HepG2 (cell line): Measurements from ENCODE around the gene ZFPM1. TPM values are rescaled to one million over a fixed set of nuclear protein-coding genes. Genes with fewer than 3 reads are reported as not detected.

Experiments used
- ATF2 ChIP-seq: sonication (generic); formaldehyde crosslinking; IDR thresholded peaks from 2 replicates; pipeline ENCODE4 v1.4.0; 2020; ENCODE audit warnings: missing genetic modification reagents
- FLYWCH1 ChIP-seq: sonication (generic); formaldehyde crosslinking; IDR thresholded peaks from 2 replicates; pipeline ENCODE4 v1.8.1; 2023; ENCODE audit warnings: mild to moderate bottlenecking, missing genetic modification reagents
- IRF9 ChIP-seq: sonication (generic); formaldehyde crosslinking; IDR thresholded peaks from 2 replicates; pipeline ENCODE4 v1.8.0; 2022; ENCODE audit warnings: missing genetic modification reagents, mild to moderate bottlenecking, borderline replicate concordance
- NFYB ChIP-seq: sonication (generic); formaldehyde crosslinking; IDR thresholded peaks from 2 replicates; pipeline ENCODE4 v1.4.0; 2020; ENCODE audit warnings: missing genetic modification reagents
- PHF20 ChIP-seq: sonication (generic); formaldehyde crosslinking; IDR thresholded peaks from 2 replicates; pipeline ENCODE4 v1.5.0; 2020; ENCODE audit warnings: mild to moderate bottlenecking, missing genetic modification reagents
- ZNF225 ChIP-seq: sonication (generic); formaldehyde crosslinking; IDR thresholded peaks from 2 replicates; pipeline ENCODE4 v1.4.0; 2020; ENCODE audit warnings: mild to moderate bottlenecking, missing genetic modification reagents
- ZNF335 ChIP-seq: sonication (generic); formaldehyde crosslinking; IDR thresholded peaks from 2 replicates; pipeline ENCODE4 v1.4.0; 2020; ENCODE audit warnings: missing genetic modification reagents
- ZNF451 ChIP-seq: sonication (generic); formaldehyde crosslinking; IDR thresholded peaks from 2 replicates; pipeline ENCODE4 v1.5.0; 2020; ENCODE audit warnings: mild to moderate bottlenecking, missing genetic modification reagents
- ZNF589 ChIP-seq: sonication (generic); formaldehyde crosslinking; conservative IDR thresholded peaks from 2 replicates; pipeline ENCODE4 v1.8.0; 2022; ENCODE audit warnings: mild to moderate bottlenecking, moderate library complexity, missing genetic modification reagents
- polyA plus RNA-seq, 8 experiments: library from polyadenylated mRNA; depleted of rRNA in 3 of 8; stranded (reverse) in 7 of 8; unstranded in 1 of 8; fragments of >200 nt; fragmentation: Illumina TruSeq in 4 of 8; extraction: Trizol in 4 of 8; gene quantifications; 2 replicates each; pipeline versions ENCODE4 v1.2.1 to v1.2.3, GENCODE V29; 2011 to 2016; ENCODE audit warnings: low read depth in 4 of 8, missing spikeins in 1 of 8, mixed read lengths in 1 of 8; ENCODE audit not compliant: insufficient read depth in 1 of 8
- total RNA-seq, 5 experiments: library from RNA; depleted of rRNA; stranded (reverse); fragments of >200 nt; fragmentation: Illumina TruSeq; extraction: Trizol; gene quantifications; 2 replicates each; pipeline ENCODE4 v1.2.3, GENCODE V29; 2016; ENCODE audit warnings: low read depth in 1 of 5
- TF ChIP-seq, protein P1 (sequence below): sonication (generic); formaldehyde crosslinking; IDR thresholded peaks from 2 replicates; pipeline ENCODE4 v1.4.0; 2020; ENCODE audit warnings: missing genetic modification reagents
- TF ChIP-seq, protein P2 (sequence below): sonication (generic); formaldehyde crosslinking; IDR thresholded peaks from 2 replicates; pipeline ENCODE4 v1.4.0; 2020; ENCODE audit warnings: missing genetic modification reagents, borderline replicate concordance
- TF ChIP-seq, protein P3 (sequence below): sonication (generic); formaldehyde crosslinking; IDR thresholded peaks from 2 replicates; pipeline ENCODE4 v1.5.0; 2020; ENCODE audit warnings: missing genetic modification reagents
- TF ChIP-seq, protein P4 (sequence below): sonication (generic); formaldehyde crosslinking; IDR thresholded peaks from 2 replicates; pipeline ENCODE4 v1.4.0; 2020; ENCODE audit warnings: missing genetic modification reagents, borderline replicate concordance

The ZFPM1 gene
- total and polyA plus RNA-seq, 2 of the 13 experiments (the other 11 are each of a cell fraction or from before 2014, with no cell fraction given), result 1.3 to 3.8 TPM

- TF ChIP-seq ZNF335 (CRISPR knock-in tag) (no peak; the same call in none of the 2 replicates), NFYB (CRISPR knock-in tag) (peak; percentile 68), IRF9 (no peak; the same call in 1 of the 2 replicates), ATF2 (CRISPR knock-in tag) (peak; percentile 69), FLYWCH1 (no peak), ZNF589 (CRISPR knock-in tag) (0 out of 2 replicates have a peak, but pooled peaks have one; percentile 84), ZNF225 (peak; percentile 28; the same call in 1 of the 2 replicates), PHF20 (0 out of 2 replicates have a peak, but pooled peaks have one; percentile 53), ZNF451 (CRISPR knock-in tag) (no peak)
- TF ChIP-seq, protein P1, sequence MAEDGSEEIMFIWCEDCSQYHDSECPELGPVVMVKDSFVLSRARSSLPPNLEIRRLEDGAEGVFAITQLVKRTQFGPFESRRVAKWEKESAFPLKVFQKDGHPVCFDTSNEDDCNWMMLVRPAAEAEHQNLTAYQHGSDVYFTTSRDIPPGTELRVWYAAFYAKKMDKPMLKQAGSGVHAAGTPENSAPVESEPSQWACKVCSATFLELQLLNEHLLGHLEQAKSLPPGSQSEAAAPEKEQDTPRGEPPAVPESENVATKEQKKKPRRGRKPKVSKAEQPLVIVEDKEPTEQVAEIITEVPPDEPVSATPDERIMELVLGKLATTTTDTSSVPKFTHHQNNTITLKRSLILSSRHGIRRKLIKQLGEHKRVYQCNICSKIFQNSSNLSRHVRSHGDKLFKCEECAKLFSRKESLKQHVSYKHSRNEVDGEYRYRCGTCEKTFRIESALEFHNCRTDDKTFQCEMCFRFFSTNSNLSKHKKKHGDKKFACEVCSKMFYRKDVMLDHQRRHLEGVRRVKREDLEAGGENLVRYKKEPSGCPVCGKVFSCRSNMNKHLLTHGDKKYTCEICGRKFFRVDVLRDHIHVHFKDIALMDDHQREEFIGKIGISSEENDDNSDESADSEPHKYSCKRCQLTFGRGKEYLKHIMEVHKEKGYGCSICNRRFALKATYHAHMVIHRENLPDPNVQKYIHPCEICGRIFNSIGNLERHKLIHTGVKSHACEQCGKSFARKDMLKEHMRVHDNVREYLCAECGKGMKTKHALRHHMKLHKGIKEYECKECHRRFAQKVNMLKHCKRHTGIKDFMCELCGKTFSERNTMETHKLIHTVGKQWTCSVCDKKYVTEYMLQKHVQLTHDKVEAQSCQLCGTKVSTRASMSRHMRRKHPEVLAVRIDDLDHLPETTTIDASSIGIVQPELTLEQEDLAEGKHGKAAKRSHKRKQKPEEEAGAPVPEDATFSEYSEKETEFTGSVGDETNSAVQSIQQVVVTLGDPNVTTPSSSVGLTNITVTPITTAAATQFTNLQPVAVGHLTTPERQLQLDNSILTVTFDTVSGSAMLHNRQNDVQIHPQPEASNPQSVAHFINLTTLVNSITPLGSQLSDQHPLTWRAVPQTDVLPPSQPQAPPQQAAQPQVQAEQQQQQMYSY (CRISPR knock-in tag), result no peak
- TF ChIP-seq, protein P2, sequence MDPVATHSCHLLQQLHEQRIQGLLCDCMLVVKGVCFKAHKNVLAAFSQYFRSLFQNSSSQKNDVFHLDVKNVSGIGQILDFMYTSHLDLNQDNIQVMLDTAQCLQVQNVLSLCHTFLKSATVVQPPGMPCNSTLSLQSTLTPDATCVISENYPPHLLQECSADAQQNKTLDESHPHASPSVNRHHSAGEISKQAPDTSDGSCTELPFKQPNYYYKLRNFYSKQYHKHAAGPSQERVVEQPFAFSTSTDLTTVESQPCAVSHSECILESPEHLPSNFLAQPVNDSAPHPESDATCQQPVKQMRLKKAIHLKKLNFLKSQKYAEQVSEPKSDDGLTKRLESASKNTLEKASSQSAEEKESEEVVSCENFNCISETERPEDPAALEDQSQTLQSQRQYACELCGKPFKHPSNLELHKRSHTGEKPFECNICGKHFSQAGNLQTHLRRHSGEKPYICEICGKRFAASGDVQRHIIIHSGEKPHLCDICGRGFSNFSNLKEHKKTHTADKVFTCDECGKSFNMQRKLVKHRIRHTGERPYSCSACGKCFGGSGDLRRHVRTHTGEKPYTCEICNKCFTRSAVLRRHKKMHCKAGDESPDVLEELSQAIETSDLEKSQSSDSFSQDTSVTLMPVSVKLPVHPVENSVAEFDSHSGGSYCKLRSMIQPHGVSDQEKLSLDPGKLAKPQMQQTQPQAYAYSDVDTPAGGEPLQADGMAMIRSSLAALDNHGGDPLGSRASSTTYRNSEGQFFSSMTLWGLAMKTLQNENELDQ, result no peak
- TF ChIP-seq, protein P3, sequence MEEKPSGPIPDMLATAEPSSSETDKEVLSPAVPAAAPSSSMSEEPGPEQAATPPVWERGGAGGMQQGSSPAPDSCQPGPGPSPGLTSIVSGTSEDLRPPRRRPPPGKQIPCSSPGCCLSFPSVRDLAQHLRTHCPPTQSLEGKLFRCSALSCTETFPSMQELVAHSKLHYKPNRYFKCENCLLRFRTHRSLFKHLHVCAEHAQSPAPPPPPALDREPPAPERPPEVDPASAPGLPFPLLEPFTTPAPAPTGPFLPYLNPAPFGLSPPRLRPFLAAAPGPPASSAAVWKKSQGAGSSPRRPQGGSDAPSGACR (CRISPR knock-in tag), result peak; percentile 89; the same call in 1 of the 2 replicates
- TF ChIP-seq, protein P4, sequence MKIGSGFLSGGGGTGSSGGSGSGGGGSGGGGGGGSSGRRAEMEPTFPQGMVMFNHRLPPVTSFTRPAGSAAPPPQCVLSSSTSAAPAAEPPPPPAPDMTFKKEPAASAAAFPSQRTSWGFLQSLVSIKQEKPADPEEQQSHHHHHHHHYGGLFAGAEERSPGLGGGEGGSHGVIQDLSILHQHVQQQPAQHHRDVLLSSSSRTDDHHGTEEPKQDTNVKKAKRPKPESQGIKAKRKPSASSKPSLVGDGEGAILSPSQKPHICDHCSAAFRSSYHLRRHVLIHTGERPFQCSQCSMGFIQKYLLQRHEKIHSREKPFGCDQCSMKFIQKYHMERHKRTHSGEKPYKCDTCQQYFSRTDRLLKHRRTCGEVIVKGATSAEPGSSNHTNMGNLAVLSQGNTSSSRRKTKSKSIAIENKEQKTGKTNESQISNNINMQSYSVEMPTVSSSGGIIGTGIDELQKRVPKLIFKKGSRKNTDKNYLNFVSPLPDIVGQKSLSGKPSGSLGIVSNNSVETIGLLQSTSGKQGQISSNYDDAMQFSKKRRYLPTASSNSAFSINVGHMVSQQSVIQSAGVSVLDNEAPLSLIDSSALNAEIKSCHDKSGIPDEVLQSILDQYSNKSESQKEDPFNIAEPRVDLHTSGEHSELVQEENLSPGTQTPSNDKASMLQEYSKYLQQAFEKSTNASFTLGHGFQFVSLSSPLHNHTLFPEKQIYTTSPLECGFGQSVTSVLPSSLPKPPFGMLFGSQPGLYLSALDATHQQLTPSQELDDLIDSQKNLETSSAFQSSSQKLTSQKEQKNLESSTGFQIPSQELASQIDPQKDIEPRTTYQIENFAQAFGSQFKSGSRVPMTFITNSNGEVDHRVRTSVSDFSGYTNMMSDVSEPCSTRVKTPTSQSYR (CRISPR knock-in tag), result no peak
These were observed 56.0 kb downstream of the ZFPM1 start (continued) for GRCh38 chr16:88508868-88509748.
